Testis (tissue), 3 donors: ENCODE data around the gene TMEM203. TPM values are rescaled to one million over a fixed set of nuclear protein-coding genes. Genes with fewer than 3 reads are reported as not detected.

Experiments
- DNase-seq: peaks from one replicate; pipeline ENCODE4 v3.0.0-alpha.2; 2019
- H3K27ac ChIP-seq, 2 donors: fragments of 200-600 bp; sonication (generic); one replicate each; pipeline ENCODE4 v1.5.1; 2019
- H3K27me3 ChIP-seq: fragments of 200-600 bp; sonication (generic); one replicate; pipeline ENCODE4 v1.5.1; 2019
- H3K36me3 ChIP-seq: fragments of 200-600 bp; sonication (generic); one replicate; pipeline ENCODE4 v1.5.1; 2017; ENCODE audit warnings: low read depth; ENCODE audit errors: missing control alignments
- H3K4me1 ChIP-seq: fragments of 200-600 bp; sonication (generic); one replicate; pipeline ENCODE4 v1.5.1; 2019
- H3K4me3 ChIP-seq, 2 donors: fragments of 200-600 bp; sonication (generic); one replicate each; pipeline ENCODE4 v1.5.1; 2017 to 2019
- H3K9me3 ChIP-seq: fragments of 200-600 bp; sonication (generic); one replicate; pipeline ENCODE4 v1.5.1; 2017
- POLR2A ChIP-seq: fragments of 450-650 bp; IDR thresholded peaks from one replicate; pipeline ENCODE4 v1.6.1; 2017; ENCODE audit warnings: antibody characterized with exemption, mild to moderate bottlenecking, moderate library complexity
- WGBS, 2 donors: methylation state at CpG; one replicate each; pipeline ENCODE4 v1.1.5; 2018; 5-methylcytosine and 5-hydroxymethylcytosine counted together
- intact Hi-C: fragments of 100-400 bp; cut with DNase I; formaldehyde crosslinking; loops from one replicate; pipeline ENCODE4 v1.15.1; 2023; ENCODE audit warnings: low total_unique reads
- polyA plus RNA-seq: library from polyadenylated mRNA; stranded (reverse); fragments of 350-450 nt; fragmentation: Illumina TruSeq; extraction: RNeasy Lipid Tissue Mini Kit (QIAGEN cat#74804); gene quantifications from one replicate; pipeline ENCODE4 v1.2.3, GENCODE V29; 2014; ENCODE audit warnings: low read depth, low replicate concordance; ENCODE audit not compliant: insufficient read depth
- total RNA-seq, 2 donors: library from RNA; depleted of rRNA; stranded (reverse); fragments of >200 nt; gene quantifications; one replicate each; pipeline ENCODE4 v1.2.3, GENCODE V29; 2016
- TF ChIP-seq, protein P1 (sequence below), 3 experiments: fragments of 450-650 bp in 2 of 3; fragments of 200-600 bp in 1 of 3; sonication (generic) in 1 of 3; IDR thresholded peaks; one replicate each; pipeline ENCODE4 v1.5.1; 2016 to 2019; ENCODE audit warnings: antibody characterized with exemption in 3 of 3, mild to moderate bottlenecking in 2 of 3, moderate library complexity in 1 of 3

TMEM203 gene
- total and polyA plus RNA-seq, 3 donors from 2014 or later: 36.3 to 51.2 (median 48.0) TPM

DNA sequence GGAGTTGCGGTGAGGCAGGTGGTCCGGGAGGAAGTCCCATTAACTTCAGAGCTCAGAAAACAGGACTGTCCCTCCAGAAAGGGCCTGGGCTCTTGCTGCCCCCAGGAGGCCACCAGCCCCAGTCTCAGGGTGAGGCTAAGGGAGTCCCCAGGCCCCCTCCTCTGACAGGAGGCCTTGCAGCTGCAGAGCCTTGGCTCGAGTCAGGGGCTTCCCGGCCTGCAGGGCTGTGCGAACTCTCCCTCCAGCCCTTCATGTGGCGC lies 42.4 kb upstream of the TMEM203 start:
- intact Hi-C loops: no loop called here

DNA sequence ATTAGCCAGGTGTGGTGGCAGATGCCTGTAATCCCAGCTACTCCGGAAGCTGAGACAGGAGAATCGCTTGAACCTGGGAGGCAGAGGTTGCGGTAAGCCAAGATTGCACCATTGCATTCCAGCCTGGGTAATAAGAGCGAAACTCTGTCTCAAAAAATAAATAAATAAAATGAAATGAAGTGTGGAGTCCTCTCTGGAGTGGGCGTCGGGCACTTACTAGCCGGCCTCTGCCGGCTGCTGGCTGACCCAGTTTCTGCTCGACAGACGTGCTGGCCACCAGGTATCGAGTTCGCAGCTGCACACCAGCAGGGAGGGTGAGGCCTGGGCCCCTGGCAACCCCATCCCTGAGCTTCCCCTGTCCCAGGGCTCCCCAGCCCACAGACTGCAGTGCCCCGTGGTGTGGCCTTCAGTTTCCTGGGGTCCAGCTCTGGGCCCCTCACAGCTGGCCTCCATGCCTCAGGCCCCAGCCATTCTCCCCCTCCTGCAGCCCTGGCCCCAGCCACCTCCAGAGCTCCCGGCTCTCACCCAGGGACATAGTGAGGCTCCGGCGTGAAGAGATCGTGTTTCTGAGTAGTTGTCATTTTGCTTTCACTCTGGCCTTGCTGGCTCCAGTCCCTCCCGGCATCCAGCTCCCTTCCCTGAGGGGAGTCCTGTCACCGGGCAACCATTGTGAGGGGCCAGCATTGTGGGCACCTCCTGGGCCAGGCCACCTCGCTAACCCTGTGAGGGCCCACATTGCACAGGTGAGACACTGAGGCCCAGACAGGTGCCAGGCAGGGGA lies 41.9 kb upstream of the TMEM203 start:
- Histone ChIP-seq H3K4me3 (no peak overlapping the region), H3K36me3 (no peaks in the 10 kb centered on the region), H3K4me1 (peaks cover 43% of the 10 kb centered on the region), H3K9me3 (no peaks in the 10 kb centered on the region), H3K27me3 (no peaks in the 10 kb centered on the region), H3K27ac (no peak overlapping the region)
- DNase-seq: no peak
- no peak for TF ChIP-seq POLR2A
- TF ChIP-seq, protein P1, sequence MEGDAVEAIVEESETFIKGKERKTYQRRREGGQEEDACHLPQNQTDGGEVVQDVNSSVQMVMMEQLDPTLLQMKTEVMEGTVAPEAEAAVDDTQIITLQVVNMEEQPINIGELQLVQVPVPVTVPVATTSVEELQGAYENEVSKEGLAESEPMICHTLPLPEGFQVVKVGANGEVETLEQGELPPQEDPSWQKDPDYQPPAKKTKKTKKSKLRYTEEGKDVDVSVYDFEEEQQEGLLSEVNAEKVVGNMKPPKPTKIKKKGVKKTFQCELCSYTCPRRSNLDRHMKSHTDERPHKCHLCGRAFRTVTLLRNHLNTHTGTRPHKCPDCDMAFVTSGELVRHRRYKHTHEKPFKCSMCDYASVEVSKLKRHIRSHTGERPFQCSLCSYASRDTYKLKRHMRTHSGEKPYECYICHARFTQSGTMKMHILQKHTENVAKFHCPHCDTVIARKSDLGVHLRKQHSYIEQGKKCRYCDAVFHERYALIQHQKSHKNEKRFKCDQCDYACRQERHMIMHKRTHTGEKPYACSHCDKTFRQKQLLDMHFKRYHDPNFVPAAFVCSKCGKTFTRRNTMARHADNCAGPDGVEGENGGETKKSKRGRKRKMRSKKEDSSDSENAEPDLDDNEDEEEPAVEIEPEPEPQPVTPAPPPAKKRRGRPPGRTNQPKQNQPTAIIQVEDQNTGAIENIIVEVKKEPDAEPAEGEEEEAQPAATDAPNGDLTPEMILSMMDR (IDR thresholded peaks at IDR 0.05): no peak
- whole genome bisulfite sequencing, 2 donors: 48 to 68% methylated on average over 14 to 20 of the region's 20 CpGs
- intact Hi-C loops: no loop called here

More for the DNA sequence above, 42.4 kb upstream of the TMEM203 start:
- H3K27me3 ChIP-seq: no peaks in the 10 kb centered on the region
- H3K36me3 ChIP-seq: no peaks in the 10 kb centered on the region
- 69 to 81% methylated on average over 2 to 6 of the region's 6 CpGs for WGBS, 2 donors
- no peak overlapping the region for H3K4me3 ChIP-seq
- H3K27ac ChIP-seq: no peak overlapping the region
- no peak for TF ChIP-seq POLR2A
- TF ChIP-seq, protein P1 (IDR thresholded peaks at IDR 0.05): no peak
- H3K4me1 ChIP-seq: peaks cover 41% of the 10 kb centered on the region
- no peaks in the 10 kb centered on the region for H3K9me3 ChIP-seq
- no peak for DNase-seq

GRCh38 chr9:137245450-137246421 lies 40.3 kb upstream of the TMEM203 start:
- Histone ChIP-seq H3K36me3 (no peaks in the 10 kb centered on the region), H3K4me3 (no peak overlapping the region), H3K9me3 (no peaks in the 10 kb centered on the region), H3K4me1 (peaks cover 39% of the 10 kb centered on the region), H3K27ac (no peak overlapping the region), H3K27me3 (no peaks in the 10 kb centered on the region)
- intact Hi-C loops: no loop called here
- 89 to 94% methylated on average over 18 to 24 of the region's 25 CpGs for WGBS, 2 donors
- no peak for DNase-seq
- no peak for TF ChIP-seq POLR2A
- TF ChIP-seq, protein P1 (IDR thresholded peaks at IDR 0.05): no peak

- TF ChIP-seq POLR2A: no peak
- TF ChIP-seq, protein P1 (IDR thresholded peaks at IDR 0.05): no peak
- peaks cover 31% of the 10 kb centered on the region for H3K4me1 ChIP-seq
- H3K9me3 ChIP-seq: no peaks in the 10 kb centered on the region
- intact Hi-C loops: no loop called here
- no peak overlapping the region for H3K27ac ChIP-seq
- H3K4me3 ChIP-seq: no peak overlapping the region
- 79 to 90% methylated on average over 6 to 36 of the region's 36 CpGs for whole genome bisulfite sequencing, 2 donors
- no peak for DNase-seq
- no peaks in the 10 kb centered on the region for H3K36me3 ChIP-seq
- H3K27me3 ChIP-seq: no peaks in the 10 kb centered on the region
Measured at GRCh38 chr9:137244486-137245449, 39.3 kb upstream of the TMEM203 start.
